HUES6 (cell line): ENCODE results near the gene NRDC.

Source experiments
- H3K27ac ChIP-seq: 2 replicates; pipeline ENCODE4 v1.7.0; 2013; ENCODE audit warnings: low read depth, mild to moderate bottlenecking, low read length, inconsistent platforms
- H3K27me3 ChIP-seq: 2 replicates; pipeline ENCODE4 v1.6.1; 2013; ENCODE audit warnings: low read length; ENCODE audit not compliant: control insufficient read depth, insufficient read depth
- H3K36me3 ChIP-seq: 2 replicates; pipeline ENCODE4 v1.6.1; 2013; ENCODE audit warnings: low read length; ENCODE audit not compliant: control insufficient read depth, insufficient read depth
- H3K4me1 ChIP-seq: 2 replicates; pipeline ENCODE4 v1.6.1; 2013; ENCODE audit warnings: low read length; ENCODE audit not compliant: control insufficient read depth, insufficient read depth
- H3K4me3 ChIP-seq: 2 replicates; pipeline ENCODE4 v1.5.1; 2013; ENCODE audit warnings: low read depth, low read length
- H3K9ac ChIP-seq: one replicate; pipeline ENCODE4 v1.6.1; 2013; ENCODE audit warnings: mild to moderate bottlenecking, low read length
- H3K9me3 ChIP-seq: 2 replicates; pipeline ENCODE4 v1.6.1; 2013; ENCODE audit warnings: low read depth, low read length; ENCODE audit not compliant: control insufficient read depth, insufficient read depth

NRDC gene

DNA sequence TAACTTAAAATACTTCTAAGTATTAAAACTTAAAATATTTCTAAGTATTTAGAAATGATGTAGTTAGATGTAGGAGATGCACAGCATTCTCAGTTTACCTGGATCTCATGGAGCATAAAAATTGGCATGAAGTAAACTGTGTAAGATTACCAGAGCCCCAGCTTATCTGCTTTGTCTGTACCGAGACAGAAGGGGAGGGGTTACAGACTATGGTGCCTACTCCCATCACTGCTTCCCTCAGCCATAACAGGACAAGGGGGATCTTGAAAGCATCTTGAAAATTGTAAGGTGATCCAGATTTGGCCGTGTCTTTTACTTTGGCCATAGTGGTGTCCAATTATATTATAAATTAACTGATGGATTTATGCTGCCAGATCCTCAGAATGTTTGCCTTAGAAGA lies 18.8 kb downstream of the NRDC start:
- Histone ChIP-seq H3K9ac (no peak overlapping the region), H3K4me1 (peaks cover 33% of the 10 kb centered on the region), H3K27me3 (no peaks in the 10 kb centered on the region), H3K27ac (no peak overlapping the region), H3K36me3 (peaks cover 10% of the 10 kb centered on the region), H3K9me3 (no peaks in the 10 kb centered on the region), H3K4me3 (no peak overlapping the region)

DNA sequence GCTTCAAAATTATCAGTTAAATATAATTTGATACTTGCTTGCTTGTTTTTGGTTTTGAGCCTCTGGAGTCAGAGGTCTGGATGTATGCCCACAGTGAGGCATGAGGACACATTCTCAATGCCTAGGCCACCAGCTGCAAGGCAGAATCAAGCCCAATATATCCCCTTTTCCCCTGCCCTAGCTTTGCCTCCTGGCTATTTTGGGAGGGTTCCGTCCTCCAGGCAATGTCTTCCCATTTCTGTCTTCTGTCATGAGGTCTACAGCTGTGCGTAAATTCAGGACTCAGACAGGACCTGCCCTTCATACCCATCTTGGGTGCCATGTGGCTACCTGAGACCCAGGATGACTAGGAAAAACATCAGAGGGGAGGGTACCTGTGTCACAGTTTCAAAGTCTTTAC lies 19.2 kb downstream of the NRDC start:
- Histone ChIP-seq H3K27me3 (no peaks in the 10 kb centered on the region), H3K4me1 (peaks cover 33% of the 10 kb centered on the region), H3K9ac (no peak overlapping the region), H3K36me3 (peaks cover 14% of the 10 kb centered on the region), H3K4me3 (no peak overlapping the region), H3K27ac (no peak overlapping the region), H3K9me3 (no peaks in the 10 kb centered on the region)

DNA sequence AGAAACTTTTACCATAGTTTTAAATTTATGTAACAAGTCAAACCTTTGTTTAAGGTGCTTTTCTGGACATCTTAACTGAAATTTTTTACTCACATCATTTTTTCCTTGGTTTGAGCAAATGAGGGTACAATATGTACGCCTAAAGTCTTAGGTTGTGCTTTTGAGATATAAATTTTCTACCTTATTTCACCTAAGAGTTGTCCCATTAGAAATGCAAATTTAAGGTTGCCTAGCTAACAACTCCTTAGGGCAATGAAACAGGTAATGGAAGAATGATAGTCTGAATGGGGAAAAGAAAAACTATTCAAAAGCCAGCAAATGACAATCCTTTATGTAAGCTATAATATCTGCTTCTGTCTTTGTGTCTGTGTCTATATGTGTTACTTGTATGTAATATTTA lies 19.6 kb downstream of the NRDC start:
- Histone ChIP-seq H3K9ac (no peak overlapping the region), H3K4me1 (peaks cover 33% of the 10 kb centered on the region), H3K27me3 (no peaks in the 10 kb centered on the region), H3K36me3 (peaks cover 14% of the 10 kb centered on the region), H3K9me3 (no peaks in the 10 kb centered on the region), H3K4me3 (peak overlapping the region; percentile 25; the same call in 1 of the 2 replicates), H3K27ac (peak overlapping the region; percentile 63)

DNA sequence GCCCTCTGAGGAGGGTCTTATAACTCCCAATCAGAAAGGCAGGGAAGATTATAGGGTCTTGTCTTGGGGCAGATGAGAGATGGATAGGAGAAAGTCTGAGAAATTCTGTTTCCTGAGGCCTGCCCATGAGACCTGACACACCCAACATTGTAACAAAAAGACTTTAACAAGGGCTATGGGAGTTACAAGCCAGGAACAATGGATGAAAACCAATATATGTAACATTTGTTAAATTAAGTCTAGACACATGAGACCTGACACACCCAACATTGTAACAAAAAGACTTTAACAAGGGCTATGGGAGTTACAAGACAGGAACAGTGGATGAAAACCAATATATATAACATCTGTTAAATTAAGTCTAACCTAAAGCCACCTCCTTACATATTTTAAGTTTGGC lies 21.8 kb downstream of the NRDC start:
- peaks cover 29% of the 10 kb centered on the region for H3K4me1 ChIP-seq
- no peaks in the 10 kb centered on the region for H3K27me3 ChIP-seq
- no peaks in the 10 kb centered on the region for H3K9me3 ChIP-seq
- peaks cover 14% of the 10 kb centered on the region for H3K36me3 ChIP-seq
- no peak overlapping the region for H3K4me3 ChIP-seq
- H3K9ac ChIP-seq = no peak overlapping the region
- H3K27ac ChIP-seq = no peak overlapping the region

DNA sequence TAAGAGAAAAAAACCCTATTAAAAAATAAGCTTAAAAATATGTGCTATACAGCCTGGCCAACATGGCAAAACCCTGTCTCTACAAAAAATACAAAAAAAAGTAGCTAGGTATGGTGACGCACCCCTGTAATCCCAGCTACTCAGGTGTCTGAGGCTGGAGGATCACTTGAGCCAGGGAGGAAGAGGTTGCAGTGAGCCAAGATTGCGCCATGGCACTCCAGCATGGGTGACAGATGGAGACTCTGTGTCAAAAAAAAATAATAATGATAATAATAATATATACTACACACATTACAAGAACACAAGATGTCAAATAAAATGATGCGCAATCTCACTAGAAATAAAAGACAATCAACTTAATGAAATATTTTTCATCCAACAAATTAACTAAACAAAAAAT lies 22.9 kb downstream of the NRDC start:
- no peak overlapping the region for H3K4me3 ChIP-seq
- no peak overlapping the region for H3K27ac ChIP-seq
- no peaks in the 10 kb centered on the region for H3K9me3 ChIP-seq
- H3K27me3 ChIP-seq = no peaks in the 10 kb centered on the region
- H3K36me3 ChIP-seq = peaks cover 14% of the 10 kb centered on the region
- no peak overlapping the region for H3K9ac ChIP-seq
- peaks cover 27% of the 10 kb centered on the region for H3K4me1 ChIP-seq

DNA sequence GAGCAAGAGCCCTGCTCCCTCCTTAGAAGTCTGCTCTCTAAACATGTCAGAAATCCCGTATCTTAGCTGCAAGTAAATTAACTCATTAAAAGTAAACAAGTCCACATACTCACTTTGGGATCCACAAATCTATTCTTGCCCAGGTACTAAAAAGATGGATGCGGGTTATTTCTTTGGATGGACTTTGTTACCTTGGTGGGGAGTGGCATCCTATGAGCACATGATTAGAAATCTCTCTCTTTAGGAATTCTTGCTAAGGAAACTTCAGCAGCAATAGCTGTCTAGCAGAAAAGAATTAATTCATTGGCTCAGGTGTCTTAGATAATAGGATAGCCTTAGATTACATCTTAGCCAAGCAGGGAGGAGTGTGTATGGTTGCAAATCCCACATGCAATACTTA lies 25.2 kb downstream of the NRDC start:
- Histone ChIP-seq H3K36me3 (peaks cover 14% of the 10 kb centered on the region), H3K27ac (no peak overlapping the region), H3K9ac (no peak overlapping the region), H3K27me3 (no peaks in the 10 kb centered on the region), H3K4me3 (no peak overlapping the region), H3K4me1 (peaks cover 8% of the 10 kb centered on the region; the same call in 1 of the 2 replicates), H3K9me3 (no peaks in the 10 kb centered on the region)

DNA sequence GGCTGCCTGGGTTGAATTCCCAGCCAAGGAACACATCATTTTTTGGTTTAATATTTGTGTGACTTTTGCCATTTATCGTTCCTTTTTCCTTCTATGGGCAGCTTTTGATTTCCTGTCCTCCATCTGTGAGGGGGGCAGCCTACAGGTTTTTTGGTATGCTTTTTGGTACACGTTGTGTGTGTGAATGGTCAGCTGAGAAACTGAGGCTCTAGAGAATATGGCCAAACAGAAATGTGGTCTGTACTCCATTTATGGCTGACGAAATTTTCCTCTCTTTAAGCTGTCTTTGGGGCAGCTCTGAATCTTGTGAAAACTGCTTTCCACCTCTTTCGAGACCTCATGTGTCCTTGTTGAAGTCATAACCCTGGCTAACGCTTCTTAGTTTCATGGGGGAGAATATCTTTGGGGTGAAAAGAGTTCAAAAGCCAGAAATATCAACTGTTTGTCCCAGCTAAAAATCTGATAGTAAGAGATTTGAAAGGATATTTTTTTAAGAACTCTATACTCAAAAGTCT lies 26.6 kb downstream of the NRDC start:
- Histone ChIP-seq H3K4me1 (0 out of 2 replicates have a peak, but pooled peaks cover 3% of the 10 kb centered on the region), H3K27me3 (no peaks in the 10 kb centered on the region), H3K36me3 (peaks cover 14% of the 10 kb centered on the region), H3K27ac (no peak overlapping the region), H3K4me3 (no peak overlapping the region), H3K9ac (no peak overlapping the region), H3K9me3 (no peaks in the 10 kb centered on the region)

DNA sequence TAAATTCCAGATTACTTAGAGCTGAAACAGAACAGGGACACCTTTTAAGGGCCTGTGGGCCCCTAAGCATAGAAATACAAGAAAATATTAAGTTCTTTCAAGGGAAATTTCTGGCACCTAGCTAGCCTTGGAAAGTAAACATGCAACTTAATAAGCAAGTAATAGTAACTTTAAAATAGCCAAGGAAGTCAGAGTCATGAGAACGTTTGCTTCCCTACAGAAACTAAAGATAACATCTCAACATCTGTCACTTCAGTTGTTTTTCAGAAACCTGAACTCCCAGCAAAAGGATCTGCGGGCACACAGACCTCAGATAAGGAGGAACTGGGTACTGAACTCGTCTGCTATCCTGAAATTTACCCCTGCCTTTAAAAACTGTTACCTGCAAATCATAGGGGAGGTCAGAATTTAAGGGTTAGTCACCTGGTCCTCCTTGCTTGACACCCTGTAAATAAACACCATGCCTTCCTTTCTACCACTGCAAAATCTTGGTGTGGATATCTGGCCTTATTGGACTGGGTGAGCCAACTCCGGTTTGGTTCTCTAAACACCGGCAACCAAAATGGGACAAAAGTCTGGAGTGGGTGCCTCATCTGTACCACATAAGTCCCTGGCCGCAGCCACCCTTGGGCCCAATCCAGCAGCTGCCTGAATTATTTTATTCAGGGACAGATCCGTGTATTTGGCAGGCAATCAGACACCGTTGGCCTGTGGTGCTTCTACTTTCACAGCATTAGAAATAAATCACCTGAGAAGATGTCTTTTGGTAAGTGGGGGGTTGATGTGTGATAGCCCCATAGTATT lies 27.9 kb downstream of the NRDC start:
- Histone ChIP-seq H3K4me3 (no peak overlapping the region), H3K4me1 (no peaks in the 10 kb centered on the region)

DNA sequence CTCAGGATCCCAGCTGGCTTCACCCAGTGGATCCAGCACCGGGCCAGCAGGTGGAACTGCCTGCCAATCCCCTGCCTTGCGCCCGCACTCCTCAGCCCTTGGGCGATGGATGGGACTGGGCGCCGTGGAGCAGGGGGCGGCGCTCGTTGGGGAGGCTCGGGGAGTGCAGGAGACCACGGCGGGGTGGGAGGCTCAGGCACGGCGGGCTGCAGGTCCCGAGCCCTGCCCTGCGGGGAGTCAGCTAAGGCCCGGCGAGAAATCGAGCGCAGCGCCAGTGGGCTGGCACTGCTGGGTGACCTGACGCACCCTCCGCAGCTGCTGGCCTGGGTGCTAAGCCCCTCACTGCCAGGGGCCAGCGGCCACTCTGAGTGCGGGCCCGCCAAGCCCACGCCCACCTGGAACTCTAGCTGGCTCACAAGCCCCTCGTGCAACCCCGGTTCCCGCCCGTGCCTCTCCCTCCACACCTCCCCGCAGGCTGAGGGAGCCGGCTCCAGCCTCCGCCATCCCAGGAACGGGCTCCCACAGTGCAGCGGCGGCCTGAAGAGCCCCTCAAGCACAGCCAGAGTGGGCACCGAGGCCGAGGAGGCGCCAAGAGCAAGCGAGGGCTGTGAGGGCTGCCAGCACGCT lies 31.1 kb downstream of the NRDC start:
- Histone ChIP-seq H3K9me3 (no peaks in the 10 kb centered on the region), H3K36me3 (no peaks in the 10 kb centered on the region), H3K27ac (no peak overlapping the region), H3K4me3 (no peak overlapping the region), H3K9ac (no peak overlapping the region), H3K27me3 (no peaks in the 10 kb centered on the region), H3K4me1 (peaks cover 11% of the 10 kb centered on the region)

More for the DNA sequence above, 27.9 kb downstream of the NRDC start:
- H3K9me3 ChIP-seq = no peaks in the 10 kb centered on the region
- no peak overlapping the region for H3K9ac ChIP-seq
- H3K36me3 ChIP-seq = peaks cover 7% of the 10 kb centered on the region; the same call in 1 of the 2 replicates
- no peaks in the 10 kb centered on the region for H3K27me3 ChIP-seq
- H3K27ac ChIP-seq = 0 out of 2 replicates have a peak overlapping the region, but pooled peaks have one; percentile 6

DNA sequence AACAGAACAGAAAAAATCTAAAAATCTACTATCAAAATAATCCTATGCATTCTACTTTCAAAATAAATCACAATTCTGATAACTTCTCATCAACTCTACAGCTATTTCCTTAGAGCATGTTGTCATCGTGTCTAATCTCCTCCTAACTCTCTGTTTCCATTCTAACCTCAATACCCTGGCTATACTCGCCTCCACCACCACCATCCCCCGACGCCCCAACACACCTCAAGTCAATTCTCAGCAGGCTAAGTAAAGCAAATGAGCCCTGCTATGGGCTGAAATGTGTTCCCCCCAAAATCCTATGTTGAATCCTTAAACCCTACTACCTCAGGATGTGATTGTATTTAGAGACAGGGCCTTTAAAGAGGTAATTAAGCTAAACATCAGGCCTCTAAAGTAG lies 34.6 kb downstream of the NRDC start:
- H3K4me3 ChIP-seq = no peak overlapping the region

DNA sequence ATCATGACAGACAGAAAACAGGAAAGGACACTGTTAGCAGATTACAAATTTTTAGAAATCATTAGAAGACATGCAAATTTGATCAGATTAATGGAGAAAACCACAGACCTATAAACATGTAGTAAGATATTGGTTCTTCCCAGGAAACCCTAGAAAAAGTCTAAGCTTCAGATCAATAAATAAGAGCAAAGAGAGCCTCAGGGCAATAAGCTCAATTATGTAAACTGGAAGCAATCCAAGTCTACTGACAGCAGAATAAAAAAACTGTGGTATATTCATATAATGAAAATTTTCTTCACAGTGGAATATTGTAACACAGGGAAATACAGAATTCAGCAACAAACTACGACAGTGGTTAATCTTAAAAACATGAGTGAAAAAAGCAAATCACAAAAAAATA lies 36.3 kb downstream of the NRDC start:
- H3K9me3 ChIP-seq = no peaks in the 10 kb centered on the region
- no peak overlapping the region for H3K9ac ChIP-seq
- H3K36me3 ChIP-seq = peaks cover 24% of the 10 kb centered on the region
- H3K4me1 ChIP-seq = peaks cover 11% of the 10 kb centered on the region
- H3K27me3 ChIP-seq = no peaks in the 10 kb centered on the region
- H3K27ac ChIP-seq = no peak overlapping the region
- H3K4me3 ChIP-seq = no peak overlapping the region

More for the DNA sequence above, 34.6 kb downstream of the NRDC start:
- Histone ChIP-seq H3K4me1 (peaks cover 11% of the 10 kb centered on the region), H3K36me3 (peaks cover 15% of the 10 kb centered on the region), H3K9ac (no peak overlapping the region), H3K27ac (no peak overlapping the region), H3K27me3 (no peaks in the 10 kb centered on the region), H3K9me3 (no peaks in the 10 kb centered on the region)
